Neural progenitor cell (in vitro differentiated cells): ENCODE results near the gene CEBPA.

Experiments
- CTCF ChIP-seq: fragments of 200-600 bp; sonication (generic); IDR thresholded peaks from 2 replicates; pipeline ENCODE4 v1.5.1; 2017; ENCODE audit warnings: antibody characterized with exemption, mild to moderate bottlenecking
- EZH2 ChIP-seq: fragments of 200-600 bp; sonication (generic); IDR thresholded peaks from 2 replicates; pipeline ENCODE4 v1.6.1; 2017; ENCODE audit warnings: antibody characterized with exemption, mild to moderate bottlenecking, moderate library complexity

GRCh38 chr19:33289261-33289660, 13.1 kb downstream of the CEBPA start:
- no peak for TF ChIP-seq CTCF
- TF ChIP-seq EZH2: no peak
